Measurements from ENCODE around the gene FTSJ1. TPM values are rescaled to one million over a fixed set of nuclear protein-coding genes. Genes with fewer than 3 reads are reported as not detected.

Gene FTSJ1
- total and polyA plus RNA-seq, 2 of the 4 experiments (the other 2 are of a cell fraction): 50.8 to 59.9 TPM

- no peak for TF ChIP-seq CTCF (conservative IDR thresholded peaks at IDR 0.05; ENCODE audit: low read depth, low read length)
Observed at GRCh38 chrX:48521353-48522243, 45.6 kb downstream of the FTSJ1 start, which contains the start of gene EBP (continued).

- H3K9me1 ChIP-seq (ENCODE audit: insufficient read depth, low read length): 0 out of 2 replicates have a peak, but pooled peaks cover 3% of the 10 kb centered on the region
- intact Hi-C loops (cut with micrococcal nuclease): no loop called here
- H2BK20ac ChIP-seq (ENCODE audit: low read depth, low read length): no peak overlapping the region
- ChIA-PET CTCF (interaction anchor here (0.6 kb wide), 1 partner anchor 40 kb away, joined by 3 read pairs; no protein-coding TSS in a partner anchor), POLR2A (ENCODE audit: unreplicated experiment) (no interaction called here)
- H4K5ac ChIP-seq (ENCODE audit: low read depth, low read length): peak overlapping the region; percentile 75
- H3K4ac ChIP-seq (ENCODE audit: low read depth, low read length): peak overlapping the region; percentile 87
- no peaks in the 10 kb centered on the region for H3K36me3 ChIP-seq (ENCODE audit: control insufficient read depth, insufficient read depth, low read length)
- ATAC-seq (ENCODE audit: low read depth) (no peak), DNase-seq (no peak)
- H3K14ac ChIP-seq (replicated peaks; ENCODE audit: low read depth, low read length): peak overlapping the region; percentile 93
- H3K4me1 ChIP-seq (ENCODE audit: control insufficient read depth, insufficient read depth, low read length): 0 out of 2 replicates have a peak, but pooled peaks cover 2% of the 10 kb centered on the region
- peaks cover 3 to 6% of the 10 kb centered on the region in 2 experiments; a peak in 3 of 4 replicates for H3K79me1 ChIP-seq (ENCODE audit: low read depth in 1 of 2, low read length in 2 of 2)
- H4K20me1 ChIP-seq (ENCODE audit: insufficient read depth, low read length): no peaks in the 10 kb centered on the region
- H3K27ac ChIP-seq (ENCODE audit: insufficient read depth, low read length): peak overlapping the region; percentile 47
- H4K8ac ChIP-seq (ENCODE audit: low read depth in 2 of 2, low read length in 2 of 2): peak overlapping the region; percentile 92 to 93
- peak overlapping the region; percentile 67 for H3K56ac ChIP-seq (ENCODE audit: extremely low read depth, insufficient read depth, low read length)
- H3K27me3 ChIP-seq (ENCODE audit: control insufficient read depth, insufficient read depth, low read length): no peaks in the 10 kb centered on the region
- no TSS peak for BruUV-seq (replicated peaks)
- H3K18ac ChIP-seq (ENCODE audit: low read depth, low read length): no peak overlapping the region
- peak overlapping the region; percentile 89 for H2AK9ac ChIP-seq (replicated peaks; ENCODE audit: low read depth, low read length, poor library complexity)
- H2BK120ac ChIP-seq (ENCODE audit: low read depth, low read length): peak overlapping the region; percentile 2; the same call in 1 of the 2 replicates
- peak overlapping the region; percentile 81 for H3K4me2 ChIP-seq (ENCODE audit: low read depth, low read length)
- H3K4me3 ChIP-seq (ENCODE audit: insufficient read depth, low read depth, low read length): peak overlapping the region; percentile 63
- H3K9ac ChIP-seq (ENCODE audit: low read depth, low read length): peak overlapping the region; percentile 84
- dilution Hi-C loops (cut with HindIII; ENCODE audit: low sequenced_read_pairs, unreplicated experiment): no loop called here
- peak overlapping the region; percentile 59; the same call in 1 of the 2 replicates for H2AK5ac ChIP-seq (ENCODE audit: low read depth, low read length)
- 30% methylated on average over 2 of the region's 10 CpGs; no CpG with 5 or more reads in 1 of the 2 experiments for WGBS, 2 experiments (ENCODE audit: extremely low coverage in 2 of 2, insufficient read length in 1 of 2)
- no peaks in the 10 kb centered on the region; the same call in 1 of the 2 replicates for H3K9me3 ChIP-seq (ENCODE audit: control insufficient read depth, insufficient read depth, low read length)
- peak overlapping the region; percentile 31 for H2BK5ac ChIP-seq (ENCODE audit: low read depth, low read length, poor library complexity, severe bottlenecking)
- H4K91ac ChIP-seq (ENCODE audit: insufficient read depth, low read depth, low read length): peak overlapping the region; percentile 70
- peak overlapping the region; percentile 94 for H3K23ac ChIP-seq (ENCODE audit: low read depth, low read length)
- in situ Hi-C loops (cut with MboI; ENCODE audit: low sequenced_read_pairs): no loop called here
- H2AFZ ChIP-seq (replicated peaks; ENCODE audit: low read length, poor library complexity): peak overlapping the region; percentile 93
- no peak overlapping the region for H2BK15ac ChIP-seq (ENCODE audit: low read depth, low read length)
- TF ChIP-seq CTCF (conservative IDR thresholded peaks at IDR 0.05; ENCODE audit: low read depth, low read length) (no peak), BHLHE40 (IDR thresholded peaks at IDR 0.05; ENCODE audit: low read depth, low read length) (no peak), POLR2A (IDR thresholded peaks at IDR 0.05; ENCODE audit: low read depth, low read length) (no peak), MAZ (IDR thresholded peaks at IDR 0.05; ENCODE audit: borderline replicate concordance, low read depth, low read length) (no peak), CHD1 (IDR thresholded peaks at IDR 0.05; ENCODE audit: low read depth, low read length) (no peak), USF2 (IDR thresholded peaks at IDR 0.05; ENCODE audit: low read depth, low read length) (no peak), RCOR1 (IDR thresholded peaks at IDR 0.05; ENCODE audit: insufficient replicate concordance, low read length) (no peak), NFE2L2 (IDR thresholded peaks at IDR 0.05; ENCODE audit: low read depth, low read length) (no peak)
Observed at GRCh38 chrX:48522291-48522690, 46.3 kb downstream of the FTSJ1 start.
